Fibroblast of lung (primary cell): ENCODE data around the gene ABHD6.

Experiments
- EZH2 ChIP-seq: IDR thresholded peaks from 2 replicates; pipeline ENCODE4 v1.5.1; 2012; ENCODE audit warnings: low read length, control low read depth, mild to moderate bottlenecking; ENCODE audit errors: missing control alignments
- TF ChIP-seq, protein P1 (sequence below), 2 donors: IDR thresholded peaks in 1 of 2; conservative IDR thresholded peaks in 1 of 2; 1 replicate in 1 of 2; 2 replicates in 1 of 2; pipeline ENCODE4 v1.5.1; 2011 to 2012; ENCODE audit warnings: low read length in 2 of 2, control low read depth in 1 of 2, inconsistent platforms in 1 of 2, low read depth in 1 of 2, mild to moderate bottlenecking in 1 of 2

- TF ChIP-seq, protein P1, sequence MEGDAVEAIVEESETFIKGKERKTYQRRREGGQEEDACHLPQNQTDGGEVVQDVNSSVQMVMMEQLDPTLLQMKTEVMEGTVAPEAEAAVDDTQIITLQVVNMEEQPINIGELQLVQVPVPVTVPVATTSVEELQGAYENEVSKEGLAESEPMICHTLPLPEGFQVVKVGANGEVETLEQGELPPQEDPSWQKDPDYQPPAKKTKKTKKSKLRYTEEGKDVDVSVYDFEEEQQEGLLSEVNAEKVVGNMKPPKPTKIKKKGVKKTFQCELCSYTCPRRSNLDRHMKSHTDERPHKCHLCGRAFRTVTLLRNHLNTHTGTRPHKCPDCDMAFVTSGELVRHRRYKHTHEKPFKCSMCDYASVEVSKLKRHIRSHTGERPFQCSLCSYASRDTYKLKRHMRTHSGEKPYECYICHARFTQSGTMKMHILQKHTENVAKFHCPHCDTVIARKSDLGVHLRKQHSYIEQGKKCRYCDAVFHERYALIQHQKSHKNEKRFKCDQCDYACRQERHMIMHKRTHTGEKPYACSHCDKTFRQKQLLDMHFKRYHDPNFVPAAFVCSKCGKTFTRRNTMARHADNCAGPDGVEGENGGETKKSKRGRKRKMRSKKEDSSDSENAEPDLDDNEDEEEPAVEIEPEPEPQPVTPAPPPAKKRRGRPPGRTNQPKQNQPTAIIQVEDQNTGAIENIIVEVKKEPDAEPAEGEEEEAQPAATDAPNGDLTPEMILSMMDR (conservative IDR thresholded peaks at IDR 0.05 in 1 of 2, IDR thresholded peaks at IDR 0.05 in 1 of 2; ENCODE audit: low read depth in 1 of 2, low read length in 2 of 2) = no peak
- TF ChIP-seq EZH2 = no peak
Measured at GRCh38 chr3:58188173-58188564, 49.4 kb upstream of the ABHD6 start.
